ENCODE measurements around the gene TUB. TPM values are rescaled to one million over a fixed set of nuclear protein-coding genes. Genes with fewer than 3 reads are reported as not detected.

The TUB gene
- total and polyA plus RNA-seq, 2 of the 13 experiments (the other 11 are each of a cell fraction or from before 2014, with no cell fraction given), result 4.3 to 5.6 TPM

- in situ Hi-C loops (cut with HindIII; ENCODE audit: extremely low pct_ligation_motif_present, low pct_unique_long_range_greater_than_20kb) (no loop called here), intact Hi-C loops (cut with micrococcal nuclease; ENCODE audit: unreplicated experiment) (no loop called here)
- H3K9ac ChIP-seq (ENCODE audit: insufficient read depth, low read depth, low read length), result no peak overlapping the region
- peaks cover 7% of the 10 kb centered on the region for H3K4me1 ChIP-seq (ENCODE audit: insufficient read depth, low read length)
- H4K20me1 ChIP-seq (ENCODE audit: insufficient read depth, low read length), result no peaks in the 10 kb centered on the region
- no peaks in the 10 kb centered on the region for H3K27me3 ChIP-seq (ENCODE audit: control insufficient read depth in 1 of 2, insufficient read depth in 2 of 2, low read length in 2 of 2)
- no peak overlapping the region for H3K4me3 ChIP-seq (replicated peaks in 1 of 3; ENCODE audit: insufficient read depth in 1 of 3, low read depth in 2 of 3, low read length in 3 of 3)
- H3K27ac ChIP-seq (ENCODE audit: extremely low read length, insufficient read depth, low read length), result no peak overlapping the region
- H3K4me2 ChIP-seq (ENCODE audit: low read depth, low read length), result no peak overlapping the region
- H3K79me2 ChIP-seq (ENCODE audit: insufficient read depth, low read length), result no peaks in the 10 kb centered on the region
- ATAC-seq (no peak), FAIRE-seq (no peak), DNase-seq (ENCODE audit: low spot score) (no peak)
- no peak overlapping the region for H2AFZ ChIP-seq (ENCODE audit: low read length)
- no peaks in the 10 kb centered on the region for H3K9me3 ChIP-seq (ENCODE audit: low read length)
- CTCF ChIA-PET (ENCODE audit: low intra/inter-chr PET ratio, low total read pairs), result no interaction called here
- peaks cover 0 to 6% of the 10 kb centered on the region in 2 experiments; a peak in 2 of 5 replicates for H3K36me3 ChIP-seq (replicated peaks in 1 of 2; ENCODE audit: control insufficient read depth in 1 of 2, insufficient read depth in 2 of 2, low read length in 2 of 2)
- POLR2A ChIA-PET, result no interaction called here
- BruUV-seq (replicated peaks), result no TSS peak
- WGBS (ENCODE audit: low lambda C conversion rate), result 93% methylated on average over 4 of the region's 4 CpGs
- TF ChIP-seq NR3C1 (CRISPR knock-in tag; IDR thresholded peaks at IDR 0.05), result no peak
- no peak for TF ChIP-seq HDAC2 (CRISPR knock-in tag; IDR thresholded peaks at IDR 0.05)
- TF ChIP-seq PAF1 (CRISPR knock-in tag; IDR thresholded peaks at IDR 0.05), result no peak
- TF ChIP-seq NPAS2 (CRISPR knock-in tag; IDR thresholded peaks at IDR 0.05; ENCODE audit: borderline replicate concordance), result no peak
- no peak for TF ChIP-seq KDM4B (CRISPR knock-in tag; IDR thresholded peaks at IDR 0.05)
- no peak for TF ChIP-seq YEATS4 (CRISPR knock-in tag; IDR thresholded peaks at IDR 0.05; ENCODE audit: borderline replicate concordance)
- TF ChIP-seq ZNF317 (CRISPR knock-in tag; IDR thresholded peaks at IDR 0.05), result no peak
- TF ChIP-seq, protein P1, sequence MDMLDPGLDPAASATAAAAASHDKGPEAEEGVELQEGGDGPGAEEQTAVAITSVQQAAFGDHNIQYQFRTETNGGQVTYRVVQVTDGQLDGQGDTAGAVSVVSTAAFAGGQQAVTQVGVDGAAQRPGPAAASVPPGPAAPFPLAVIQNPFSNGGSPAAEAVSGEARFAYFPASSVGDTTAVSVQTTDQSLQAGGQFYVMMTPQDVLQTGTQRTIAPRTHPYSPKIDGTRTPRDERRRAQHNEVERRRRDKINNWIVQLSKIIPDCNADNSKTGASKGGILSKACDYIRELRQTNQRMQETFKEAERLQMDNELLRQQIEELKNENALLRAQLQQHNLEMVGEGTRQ (IDR thresholded peaks at IDR 0.05; ENCODE audit: low read depth, low read length), result no peak
- TF ChIP-seq, protein P1 (CRISPR knock-in tag; IDR thresholded peaks at IDR 0.05; ENCODE audit: borderline replicate concordance), result no peak
- TF ChIP-seq GATAD1 (CRISPR knock-in tag; IDR thresholded peaks at IDR 0.05), result no peak
- TF ChIP-seq, protein P2, sequence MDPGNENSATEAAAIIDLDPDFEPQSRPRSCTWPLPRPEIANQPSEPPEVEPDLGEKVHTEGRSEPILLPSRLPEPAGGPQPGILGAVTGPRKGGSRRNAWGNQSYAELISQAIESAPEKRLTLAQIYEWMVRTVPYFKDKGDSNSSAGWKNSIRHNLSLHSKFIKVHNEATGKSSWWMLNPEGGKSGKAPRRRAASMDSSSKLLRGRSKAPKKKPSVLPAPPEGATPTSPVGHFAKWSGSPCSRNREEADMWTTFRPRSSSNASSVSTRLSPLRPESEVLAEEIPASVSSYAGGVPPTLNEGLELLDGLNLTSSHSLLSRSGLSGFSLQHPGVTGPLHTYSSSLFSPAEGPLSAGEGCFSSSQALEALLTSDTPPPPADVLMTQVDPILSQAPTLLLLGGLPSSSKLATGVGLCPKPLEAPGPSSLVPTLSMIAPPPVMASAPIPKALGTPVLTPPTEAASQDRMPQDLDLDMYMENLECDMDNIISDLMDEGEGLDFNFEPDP (CRISPR knock-in tag; conservative IDR thresholded peaks at IDR 0.05), result no peak
- TF ChIP-seq ZBTB40 (IDR thresholded peaks at IDR 0.05), result no peak
- TF ChIP-seq ZBTB40 (CRISPR knock-in tag; IDR thresholded peaks at IDR 0.05), result no peak
- no peak for TF ChIP-seq ZNF775 (CRISPR knock-in tag; IDR thresholded peaks at IDR 0.05; ENCODE audit: borderline replicate concordance)
- no peak for TF ChIP-seq ZNF7 (CRISPR knock-in tag; IDR thresholded peaks at IDR 0.05)
Measured at GRCh38 chr11:8105133-8105532, 24.1 kb downstream of the TUB start.

All from HepG2 (cell line).